K562 (cell line): Measurements from ENCODE around the gene ETAA1.

Experiments
- CTCF ChIP-seq, 3 experiments: IDR thresholded peaks in 2 of 3; conservative IDR thresholded peaks in 1 of 3; 2 replicates each; pipeline ENCODE4 v1.5.1; 2011 to 2012; ENCODE audit warnings: low read length in 3 of 3, mild to moderate bottlenecking in 3 of 3, control low read depth in 2 of 3, improper control_type of control experiment in 1 of 3, inconsistent platforms in 1 of 3, low read depth in 1 of 3, mixed read lengths in 1 of 3, moderate library complexity in 1 of 3; ENCODE audit not compliant: insufficient read depth in 2 of 3
- L3MBTL2 ChIP-seq: fragments of 450-650 bp; IDR thresholded peaks from 2 replicates; pipeline ENCODE4 v1.6.1; 2016; ENCODE audit warnings: mild to moderate bottlenecking, moderate library complexity
- MEF2A ChIP-seq: IDR thresholded peaks from 2 replicates; pipeline ENCODE4 v1.6.1; 2011; ENCODE audit warnings: low read depth, mild to moderate bottlenecking, low read length, moderate library complexity; ENCODE audit not compliant: control insufficient read depth
- MYC ChIP-seq, 2 experiments: fragments of 250-450 bp in 1 of 2; sonication (Bioruptor Pico) in 1 of 2; IDR thresholded peaks; 2 replicates each; pipeline versions ENCODE4 v1.5.1 to v1.6.1; 2012 to 2021; ENCODE audit warnings: low read depth in 2 of 2, borderline replicate concordance in 1 of 2, improper control_type of control experiment in 1 of 2, low read length in 1 of 2, mild to moderate bottlenecking in 1 of 2, moderate library complexity in 1 of 2
- NCOA6 ChIP-seq: fragments of 450-650 bp; IDR thresholded peaks from 2 replicates; pipeline ENCODE4 v1.6.1; 2017; ENCODE audit warnings: mild to moderate bottlenecking
- PCBP1 ChIP-seq: fragments of 200-400 bp; formaldehyde crosslinking; IDR thresholded peaks from 2 replicates; pipeline ENCODE4 v1.6.1; 2018; ENCODE audit warnings: mild to moderate bottlenecking, low read depth, low read length; ENCODE audit not compliant: poor library complexity, severe bottlenecking
- SPI1 ChIP-seq: IDR thresholded peaks from 2 replicates; pipeline ENCODE4 v1.6.1; 2011; ENCODE audit warnings: low read depth, low read length, control low read depth, borderline replicate concordance
- YY1 ChIP-seq, 3 experiments: IDR thresholded peaks; 2 replicates each; pipeline ENCODE4 v1.6.1; 2011; ENCODE audit warnings: low read length in 2 of 3, mild to moderate bottlenecking in 2 of 3, moderate library complexity in 2 of 3, borderline replicate concordance in 1 of 3, control low read depth in 1 of 3, low read depth in 1 of 3; ENCODE audit not compliant: insufficient read depth in 3 of 3, insufficient replicate concordance in 2 of 3, control insufficient read depth in 1 of 3, insufficient read length in 1 of 3; ENCODE audit errors: extremely low read depth in 1 of 3
- ZNF384 ChIP-seq: IDR thresholded peaks from 2 replicates; pipeline ENCODE4 v1.6.1; 2012; ENCODE audit warnings: low read depth, low read length, improper control_type of control experiment
- TF ChIP-seq, protein P1 (sequence below), 2 experiments: fragments of 450-650 bp in 1 of 2; sonication (generic) in 1 of 2; formaldehyde crosslinking in 1 of 2; IDR thresholded peaks; 2 replicates each; pipeline versions ENCODE4 v1.7.1 to v1.9.0; 2016 to 2022; ENCODE audit warnings: inconsistent platforms in 1 of 2, mild to moderate bottlenecking in 1 of 2, missing genetic modification reagents in 1 of 2

DNA sequence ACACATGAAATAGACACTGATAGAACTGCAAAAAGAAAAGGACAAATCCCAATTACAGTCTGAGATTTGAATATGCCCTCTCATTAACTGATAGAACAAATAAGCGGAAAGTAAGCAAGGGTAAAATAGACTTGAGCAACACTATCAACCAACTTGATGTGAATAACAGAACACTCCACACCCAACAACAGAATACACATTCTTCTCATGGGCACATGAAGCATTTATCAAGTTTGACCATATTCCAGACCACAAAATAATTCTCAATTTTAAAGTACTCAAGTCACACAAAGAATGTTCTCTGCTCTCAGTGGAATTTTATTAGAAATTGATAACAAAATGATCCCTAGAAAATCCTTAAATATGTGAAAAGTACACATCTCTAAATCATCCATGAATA is 19.0 kb downstream of the ETAA1 start:
- TF ChIP-seq ZNF384, result no peak
- no peak for TF ChIP-seq PCBP1
- TF ChIP-seq YY1 (IDR thresholded peaks at IDR 0.05; ENCODE audit: borderline replicate concordance in 1 of 3, control insufficient read depth in 1 of 3, extremely low read depth in 1 of 3, insufficient read depth in 3 of 3, insufficient read length in 1 of 3, insufficient replicate concordance in 2 of 3, low read depth in 1 of 3, low read length in 2 of 3), result no peak
- TF ChIP-seq NCOA6, result no peak
- TF ChIP-seq SPI1, result no peak
- TF ChIP-seq, protein P1, sequence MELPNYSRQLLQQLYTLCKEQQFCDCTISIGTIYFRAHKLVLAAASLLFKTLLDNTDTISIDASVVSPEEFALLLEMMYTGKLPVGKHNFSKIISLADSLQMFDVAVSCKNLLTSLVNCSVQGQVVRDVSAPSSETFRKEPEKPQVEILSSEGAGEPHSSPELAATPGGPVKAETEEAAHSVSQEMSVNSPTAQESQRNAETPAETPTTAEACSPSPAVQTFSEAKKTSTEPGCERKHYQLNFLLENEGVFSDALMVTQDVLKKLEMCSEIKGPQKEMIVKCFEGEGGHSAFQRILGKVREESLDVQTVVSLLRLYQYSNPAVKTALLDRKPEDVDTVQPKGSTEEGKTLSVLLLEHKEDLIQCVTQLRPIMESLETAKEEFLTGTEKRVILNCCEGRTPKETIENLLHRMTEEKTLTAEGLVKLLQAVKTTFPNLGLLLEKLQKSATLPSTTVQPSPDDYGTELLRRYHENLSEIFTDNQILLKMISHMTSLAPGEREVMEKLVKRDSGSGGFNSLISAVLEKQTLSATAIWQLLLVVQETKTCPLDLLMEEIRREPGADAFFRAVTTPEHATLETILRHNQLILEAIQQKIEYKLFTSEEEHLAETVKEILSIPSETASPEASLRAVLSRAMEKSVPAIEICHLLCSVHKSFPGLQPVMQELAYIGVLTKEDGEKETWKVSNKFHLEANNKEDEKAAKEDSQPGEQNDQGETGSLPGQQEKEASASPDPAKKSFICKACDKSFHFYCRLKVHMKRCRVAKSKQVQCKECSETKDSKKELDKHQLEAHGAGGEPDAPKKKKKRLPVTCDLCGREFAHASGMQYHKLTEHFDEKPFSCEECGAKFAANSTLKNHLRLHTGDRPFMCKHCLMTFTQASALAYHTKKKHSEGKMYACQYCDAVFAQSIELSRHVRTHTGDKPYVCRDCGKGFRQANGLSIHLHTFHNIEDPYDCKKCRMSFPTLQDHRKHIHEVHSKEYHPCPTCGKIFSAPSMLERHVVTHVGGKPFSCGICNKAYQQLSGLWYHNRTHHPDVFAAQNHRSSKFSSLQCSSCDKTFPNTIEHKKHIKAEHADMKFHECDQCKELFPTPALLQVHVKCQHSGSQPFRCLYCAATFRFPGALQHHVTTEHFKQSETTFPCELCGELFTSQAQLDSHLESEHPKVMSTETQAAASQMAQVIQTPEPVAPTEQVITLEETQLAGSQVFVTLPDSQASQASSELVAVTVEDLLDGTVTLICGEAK (IDR thresholded peaks at IDR 0.05), result no peak
- TF ChIP-seq, protein P1 (CRISPR knock-in tag; IDR thresholded peaks at IDR 0.05), result no peak
- no peak for TF ChIP-seq MEF2A
- no peak for TF ChIP-seq MYC (IDR thresholded peaks at IDR 0.05; ENCODE audit: low read depth, low read length)
- no peak for TF ChIP-seq MYC (CRISPR knock-in tag; IDR thresholded peaks at IDR 0.05; ENCODE audit: borderline replicate concordance, low read depth)
- TF ChIP-seq CTCF (IDR thresholded peaks at IDR 0.05 in 2 of 3, conservative IDR thresholded peaks at IDR 0.05 in 1 of 3; ENCODE audit: insufficient read depth in 2 of 3, low read depth in 1 of 3, low read length in 3 of 3), result no peak
- no peak for TF ChIP-seq L3MBTL2
